ENCODE data around the gene RPTOR.

RPTOR gene

GRCh38 chr17:80942423-80943345, 398.0 kb downstream of the RPTOR start:
- no peak for DNase-seq

GRCh38 chr17:80943346-80944145, 398.9 kb downstream of the RPTOR start:
- DNase-seq, result no peak

DNA sequence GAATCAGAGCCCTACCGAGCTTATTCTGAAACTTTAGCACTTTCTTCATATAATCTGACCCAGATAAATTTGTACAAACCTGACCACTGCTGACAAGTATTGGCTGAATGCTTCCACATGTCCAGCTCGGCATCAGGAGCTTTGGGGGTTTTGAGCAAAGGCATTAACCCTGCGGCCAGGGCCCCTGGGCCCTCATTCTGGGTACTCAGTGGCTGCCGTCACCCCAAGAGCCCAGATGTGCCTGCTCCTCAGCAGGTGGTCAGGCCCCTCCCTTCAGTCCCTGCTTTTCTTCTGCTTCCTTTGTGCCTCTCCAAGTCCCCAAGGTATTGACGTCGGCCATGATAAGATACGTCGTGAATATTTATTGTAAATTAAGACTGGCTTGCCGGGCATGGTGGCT, 399.7 kb downstream of the RPTOR start:
- DNase-seq, result no peak

- no peak for DNase-seq
Observed at GRCh38 chr17:80945736-80946135, 401.1 kb downstream of the RPTOR start.

DNA sequence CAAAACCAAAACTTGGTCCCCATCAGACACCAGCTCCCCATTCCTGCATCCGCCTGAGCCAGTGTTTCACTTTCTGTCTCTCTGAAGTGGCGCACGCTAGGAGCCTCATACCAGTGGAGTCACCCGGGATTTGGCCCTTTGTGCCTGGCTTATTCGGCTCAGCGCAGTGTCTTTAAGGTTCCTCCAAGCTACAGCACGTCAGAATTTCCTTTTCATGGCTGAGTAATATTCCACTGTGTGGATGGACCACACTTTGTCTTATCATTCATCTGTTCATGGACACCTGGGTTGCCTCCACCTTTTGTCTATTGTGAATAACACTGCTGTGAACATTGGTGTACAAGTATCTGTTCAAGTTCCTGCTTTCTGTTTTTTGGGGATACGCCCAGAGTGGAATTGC, 401.8 kb downstream of the RPTOR start:
- no peak for DNase-seq

DNA sequence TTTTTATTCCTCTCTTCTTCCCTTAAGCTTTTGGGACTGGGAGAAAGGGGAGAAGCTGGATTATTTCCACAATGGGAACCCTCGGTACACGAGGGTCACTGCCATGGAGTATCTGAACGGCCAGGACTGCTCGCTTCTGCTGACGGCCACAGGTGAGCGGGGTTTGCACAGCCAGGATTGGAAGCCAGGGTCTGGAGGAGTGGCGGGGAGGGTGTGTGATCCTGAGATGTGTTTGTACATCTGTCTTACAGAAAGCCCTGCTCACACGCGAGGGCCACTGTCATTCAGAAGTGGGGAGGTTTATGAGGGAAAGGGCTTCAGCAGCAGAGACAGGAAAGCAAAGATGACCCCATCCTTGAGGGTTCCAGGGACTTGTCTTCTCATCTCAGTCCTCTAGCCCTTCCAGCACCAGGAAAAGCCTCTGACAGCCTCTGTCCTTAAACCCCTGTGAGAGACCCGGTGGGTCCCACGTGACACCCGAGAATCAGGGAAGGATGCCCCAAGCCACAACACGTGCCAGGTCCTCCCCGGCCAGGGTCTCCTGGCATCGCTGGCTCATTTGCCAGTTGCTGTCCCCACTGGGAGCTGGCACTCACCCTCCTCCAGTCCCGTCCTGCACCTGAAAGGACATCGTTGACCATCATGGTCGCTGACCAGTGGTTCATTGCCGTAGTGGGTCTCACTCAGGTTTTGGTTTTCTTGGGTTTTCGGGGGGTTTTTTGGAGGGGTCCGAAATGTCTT, 402.7 kb downstream of the RPTOR start:
- no peak for DNase-seq

DNA sequence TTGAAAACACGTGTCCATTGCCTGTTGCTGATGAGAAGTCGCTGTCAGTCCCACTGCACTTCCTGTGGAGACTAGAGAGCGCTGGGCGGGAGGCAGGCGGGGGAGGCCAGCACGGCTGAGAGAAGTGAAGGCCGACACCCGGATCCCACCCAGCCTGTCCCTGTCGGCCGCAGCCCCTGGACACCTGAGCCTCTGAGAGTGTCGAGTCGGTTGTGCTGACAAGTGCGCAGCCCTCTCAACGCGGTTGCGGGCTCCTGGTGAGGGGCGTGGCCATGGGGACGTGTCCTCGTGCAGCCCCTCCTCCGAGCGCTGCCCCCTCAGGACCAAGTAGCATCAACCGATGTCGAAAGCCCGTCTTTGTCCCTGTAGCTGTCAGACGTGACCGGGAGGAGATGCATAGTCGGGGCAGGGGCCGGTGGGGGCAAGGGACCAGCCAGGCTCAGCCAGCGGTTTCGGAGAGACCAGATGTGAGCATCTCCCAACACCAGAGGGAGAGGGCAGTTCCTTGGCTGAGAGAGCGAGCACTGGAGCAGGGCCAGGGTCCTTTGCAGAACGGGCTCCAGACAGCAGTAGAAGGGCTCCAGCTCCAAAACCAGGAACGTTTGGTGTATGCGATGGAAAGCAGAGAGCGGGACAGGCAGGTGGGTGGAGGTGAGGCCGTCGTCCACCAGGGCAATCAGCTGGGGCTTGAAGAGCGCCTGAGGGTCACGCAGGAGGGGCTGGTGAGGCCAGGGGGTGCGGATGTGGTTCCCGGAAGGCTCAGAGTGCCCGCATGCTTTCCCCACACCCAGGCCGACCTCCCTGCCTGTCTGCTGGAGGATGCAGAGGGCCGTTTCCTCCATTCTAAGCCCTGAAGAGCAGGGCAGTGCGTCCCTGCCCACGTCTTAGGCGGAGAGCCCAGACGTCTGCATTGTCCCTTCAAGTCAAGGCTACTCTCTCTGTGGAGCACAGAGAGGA, 403.7 kb downstream of the RPTOR start:
- DNase-seq, result no peak

- DNase-seq, result no peak
Observed at GRCh38 chr17:80948976-80949450, 404.4 kb downstream of the RPTOR start.

DNA sequence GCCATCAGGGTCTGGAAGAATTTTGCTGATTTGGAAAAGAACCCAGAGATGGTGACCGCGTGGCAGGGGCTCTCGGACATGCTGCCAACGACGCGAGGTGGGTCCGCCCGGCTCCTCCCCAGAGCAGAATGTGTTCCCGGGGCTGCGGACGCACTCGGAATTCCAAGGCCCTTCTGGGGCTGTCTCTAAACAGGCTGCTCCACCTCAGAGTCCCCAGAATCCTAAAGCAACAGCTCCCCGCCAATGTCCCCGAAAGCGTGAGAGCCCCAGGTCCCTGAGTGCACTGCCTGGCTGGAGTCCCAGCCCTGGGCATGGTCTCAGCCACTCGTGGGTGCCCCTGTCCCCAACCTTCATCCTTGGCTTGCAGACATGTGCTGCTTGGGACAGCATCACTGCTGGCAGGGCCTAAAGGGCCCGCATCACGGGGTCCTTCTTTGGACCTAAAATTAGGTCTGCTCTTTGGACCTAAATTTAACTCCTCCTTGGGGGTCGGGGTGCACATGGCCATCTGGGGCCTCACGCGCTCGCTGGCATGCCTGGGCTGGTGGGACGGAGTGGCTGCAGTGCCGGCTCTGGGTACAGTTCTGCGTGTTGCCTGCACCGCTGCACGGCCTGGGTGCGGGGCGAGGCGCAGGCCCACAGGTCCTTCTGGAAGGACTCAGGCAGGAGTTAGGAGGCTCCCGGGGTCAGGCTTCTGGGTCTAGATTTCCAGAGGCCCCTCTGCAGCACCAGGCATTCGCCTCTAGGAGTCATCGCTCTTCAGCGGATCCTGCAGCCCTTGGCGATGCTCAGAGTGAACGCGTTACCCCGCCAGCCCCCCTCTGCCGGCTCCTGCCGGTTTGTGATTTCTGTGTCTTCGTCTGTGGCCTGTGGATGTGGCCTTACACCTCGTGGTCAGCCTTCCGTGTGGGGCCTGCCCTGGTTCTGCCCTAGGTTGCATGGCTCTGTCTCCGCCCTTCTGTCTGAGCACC, 405.1 kb downstream of the RPTOR start:
- DNase-seq, result no peak

- DNase-seq, result no peak
Observed at GRCh38 chr17:80950466-80951120, 406.0 kb downstream of the RPTOR start.

- DNase-seq, result no peak
Observed at GRCh38 chr17:80951121-80952090, 406.8 kb downstream of the RPTOR start.

- DNase-seq, result no peak
Observed at GRCh38 chr17:80952291-80952690, 407.7 kb downstream of the RPTOR start.

GRCh38 chr17:80953471-80954315, 409.1 kb downstream of the RPTOR start:
- DNase-seq, result no peak

GRCh38 chr17:80955078-80955477, 410.4 kb downstream of the RPTOR start:
- no peak for DNase-seq

- no peak for DNase-seq
Observed at GRCh38 chr17:80955671-80956280, 411.1 kb downstream of the RPTOR start.

- DNase-seq, result no peak
Observed at GRCh38 chr17:80956321-80957190, 411.9 kb downstream of the RPTOR start.
